PC-3 (cell line): ENCODE measurements around the gene LRP1B. TPM values are rescaled to one million over a fixed set of nuclear protein-coding genes. Genes with fewer than 3 reads are reported as not detected.
A peak's percentile ranks its signal among the peaks of the same experiment; 100 is the strongest.

Experiments
- ATAC-seq: fragments of 200-7000 bp; cut with Tn5 transposase; 2 replicates; pipeline ENCODE4 v1.9.1; 2020; ENCODE audit warnings: mild to moderate bottlenecking, moderate library complexity
- BruUV-seq: library from RNA; stranded (reverse); fragments of 400-500 nt; replicated peaks from 2 replicates; lab custom pipeline; 2021; lab: Mats Ljungman, UMichigan
- CTCF ChIA-PET: fragments of 300-600 bp; sonication (Branson Sonifier 250); formaldehyde crosslinking; loops from one replicate; lab custom pipeline; 2022; ENCODE audit warnings: antibody characterized with exemption; lab: Charles Lee
- POLR2A ChIA-PET: fragments of 300-600 bp; sonication (Branson Sonifier 250); formaldehyde crosslinking; loops from one replicate; lab custom pipeline; 2022; ENCODE audit warnings: antibody characterized with exemption; ENCODE audit not compliant: unreplicated experiment; lab: Charles Lee
- DNase-seq: peaks from one replicate; pipeline ENCODE4 v3.0.0-alpha.2; 2015
- H2AFZ ChIP-seq: fragments of 300-600 bp; sonication (generic); 2 replicates; pipeline ENCODE4 v1.6.0; 2016; ENCODE audit warnings: antibody characterized with exemption, low read length
- H3F3A ChIP-seq: fragments of 300-600 bp; sonication (generic); one replicate; pipeline ENCODE4 v1.6.0; 2017; ENCODE audit warnings: antibody characterized with exemption, low read length, control low read depth, mild to moderate bottlenecking; ENCODE audit not compliant: unreplicated experiment
- H3K27ac ChIP-seq: fragments of 300-600 bp; sonication (generic); 2 replicates; pipeline ENCODE4 v1.5.1; 2016; ENCODE audit warnings: mild to moderate bottlenecking, low read length
- H3K27me3 ChIP-seq: fragments of 300-600 bp; sonication (generic); 2 replicates; pipeline ENCODE4 v1.6.1; 2016; ENCODE audit warnings: low read length, mixed read lengths
- H3K36me3 ChIP-seq: fragments of 300-600 bp; sonication (generic); 2 replicates; pipeline ENCODE4 v1.6.1; 2016; ENCODE audit warnings: low read depth, mixed run types, low read length, mixed read lengths
- H3K4me1 ChIP-seq: fragments of 300-600 bp; sonication (generic); 2 replicates; pipeline ENCODE4 v1.5.1; 2016; ENCODE audit warnings: low read length; ENCODE audit not compliant: insufficient read depth
- H3K4me2 ChIP-seq: fragments of 300-600 bp; sonication (generic); 2 replicates; pipeline ENCODE4 v1.6.0; 2016; ENCODE audit warnings: low read length
- H3K4me3 ChIP-seq: fragments of 300-600 bp; sonication (generic); 2 replicates; pipeline ENCODE4 v1.5.1; 2016; ENCODE audit warnings: mild to moderate bottlenecking, low read length, mixed read lengths
- H3K79me2 ChIP-seq: fragments of 300-600 bp; sonication (generic); 2 replicates; pipeline ENCODE4 v1.6.1; 2017; ENCODE audit warnings: low read length, mixed read lengths
- H3K9ac ChIP-seq: fragments of 300-600 bp; sonication (generic); 2 replicates; pipeline ENCODE4 v1.6.0; 2016; ENCODE audit warnings: mild to moderate bottlenecking, low read length
- H3K9me2 ChIP-seq: fragments of 300-600 bp; sonication (generic); replicated peaks from 2 replicates; pipeline ENCODE4 v1.6.1; 2016; ENCODE audit warnings: mixed run types, low read length, mixed read lengths
- H3K9me3 ChIP-seq: fragments of 300-600 bp; sonication (generic); 2 replicates; pipeline ENCODE4 v1.6.1; 2016; ENCODE audit warnings: low read length, mixed read lengths
- H4K20me1 ChIP-seq: fragments of 300-600 bp; sonication (generic); 2 replicates; pipeline ENCODE4 v1.6.1; 2016; ENCODE audit warnings: low read length, mixed read lengths
- CTCF ChIP-seq: fragments of 300-600 bp; sonication (generic); conservative IDR thresholded peaks from 2 replicates; pipeline ENCODE4 v1.5.1; 2017; ENCODE audit warnings: antibody characterized with exemption, low read depth, mild to moderate bottlenecking, low read length
- EZH2 ChIP-seq: fragments of 300-600 bp; sonication (generic); IDR thresholded peaks from one replicate; pipeline ENCODE4 v1.6.1; 2017; ENCODE audit warnings: antibody characterized with exemption, mild to moderate bottlenecking, low read length; ENCODE audit not compliant: unreplicated experiment
- EZH2phosphoT487 ChIP-seq: fragments of 300-600 bp; sonication (generic); IDR thresholded peaks from 2 replicates; pipeline ENCODE4 v1.6.1; 2018; ENCODE audit warnings: mild to moderate bottlenecking, antibody characterized with exemption, low read length, borderline replicate concordance
- intact Hi-C: fragments of 100-400 bp; cut with micrococcal nuclease; formaldehyde crosslinking; loops from 2 replicates; pipeline ENCODE4 v1.9.0; 2023
- total RNA-seq: library from RNA; depleted of rRNA; stranded (reverse); fragments of >200 nt; gene quantifications from 2 replicates; pipeline ENCODE4 v1.2.3, GENCODE V29; 2014

Gene LRP1B
- total RNA-seq, 1 experiment from 2014 or later = 0.04 TPM

- Histone ChIP-seq H3K79me2 (no peaks in the 10 kb centered on the region), H3K4me3 (no peak overlapping the region), H3F3A (no peaks in the 10 kb centered on the region), H4K20me1 (no peaks in the 10 kb centered on the region), H3K9me2 (no peaks in the 10 kb centered on the region), H3K27me3 (no peaks in the 10 kb centered on the region), H3K27ac (no peak overlapping the region), H2AFZ (no peak overlapping the region), H3K9me3 (no peaks in the 10 kb centered on the region), H3K36me3 (no peaks in the 10 kb centered on the region), H3K4me2 (no peak overlapping the region), H3K9ac (no peak overlapping the region), H3K4me1 (no peaks in the 10 kb centered on the region)
- ATAC-seq (no peak), DNase-seq (no peak)
- CTCF ChIA-PET = no interaction called here
- POLR2A ChIA-PET = no interaction called here
- BruUV-seq = no TSS peak
- intact Hi-C loops = no loop called here
- TF ChIP-seq EZH2phosphoT487 (no peak), EZH2 (no peak), CTCF (no peak)
These were observed 1188.5 kb downstream of the LRP1B start for GRCh38 chr2:140942284-140942683.

DNA sequence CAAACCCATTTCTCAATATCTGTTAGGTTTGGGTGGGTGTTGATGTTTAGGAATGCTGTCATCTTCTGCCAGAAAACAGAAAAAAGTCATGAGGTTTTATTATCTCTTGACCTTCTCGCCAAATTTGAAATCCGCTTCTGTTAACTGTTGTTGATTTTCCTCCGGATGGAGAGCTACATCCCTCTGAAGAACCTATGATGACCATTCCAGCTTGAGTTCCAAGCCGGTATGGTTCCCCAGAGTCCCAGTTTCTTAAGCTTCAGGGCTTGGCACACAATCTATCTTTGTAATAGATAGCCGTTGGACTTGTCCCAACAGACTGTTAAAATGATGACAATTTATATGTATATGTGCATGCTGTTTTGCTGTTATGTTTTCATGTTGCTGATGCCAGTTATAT, 1201.0 kb downstream of the LRP1B start:
- ATAC-seq = no peak
- Histone ChIP-seq H3K27ac (no peak overlapping the region), H3K9me3 (no peaks in the 10 kb centered on the region), H3K9me2 (no peaks in the 10 kb centered on the region), H3F3A (no peaks in the 10 kb centered on the region), H3K79me2 (no peaks in the 10 kb centered on the region), H3K9ac (no peak overlapping the region), H3K4me2 (no peak overlapping the region), H3K4me1 (no peaks in the 10 kb centered on the region), H3K27me3 (no peaks in the 10 kb centered on the region), H4K20me1 (no peaks in the 10 kb centered on the region), H2AFZ (no peak overlapping the region), H3K36me3 (no peaks in the 10 kb centered on the region), H3K4me3 (no peak overlapping the region)
- intact Hi-C loops = no loop called here
- POLR2A ChIA-PET = no interaction called here
- TF ChIP-seq EZH2 (no peak), EZH2phosphoT487 (no peak), CTCF (no peak)
- no TSS peak for BruUV-seq
- peak; percentile 23 for DNase-seq
- CTCF ChIA-PET = no interaction called here

DNA sequence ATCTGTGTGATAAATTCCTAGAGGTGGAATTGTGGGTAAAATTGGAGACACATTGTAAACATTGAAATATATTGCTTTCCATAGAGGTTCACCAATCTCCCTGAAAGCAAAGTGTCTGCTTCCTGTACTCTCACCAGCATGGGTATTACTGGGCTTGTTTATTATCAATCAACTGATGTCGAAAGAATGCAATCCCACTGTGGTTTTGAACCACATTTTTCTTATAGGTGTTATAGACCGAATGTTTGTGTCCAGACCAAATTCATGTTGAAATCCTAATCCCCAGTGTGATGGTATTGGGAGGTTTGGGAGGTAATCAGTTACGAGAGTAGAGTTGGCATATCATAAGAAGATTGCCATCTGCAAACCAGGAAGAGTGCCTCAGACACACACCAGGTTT, 1212.4 kb downstream of the LRP1B start:
- H3K27ac ChIP-seq = no peak overlapping the region
- H3K4me2 ChIP-seq = no peak overlapping the region
- no peaks in the 10 kb centered on the region for H3K27me3 ChIP-seq
- H3K4me3 ChIP-seq = no peak overlapping the region
- no peaks in the 10 kb centered on the region for H3K4me1 ChIP-seq
- H4K20me1 ChIP-seq = no peaks in the 10 kb centered on the region
- TF ChIP-seq CTCF (no peak), EZH2 (no peak), EZH2phosphoT487 (no peak)
- ChIA-PET POLR2A (no interaction called here), CTCF (no interaction called here)
- ATAC-seq (no peak), DNase-seq (no peak)
- no peaks in the 10 kb centered on the region for H3K9me3 ChIP-seq
- no TSS peak for BruUV-seq
- no peaks in the 10 kb centered on the region for H3K79me2 ChIP-seq
- no peaks in the 10 kb centered on the region for H3K36me3 ChIP-seq
- H3K9ac ChIP-seq = no peak overlapping the region
- H3F3A ChIP-seq = no peaks in the 10 kb centered on the region
- H2AFZ ChIP-seq = no peak overlapping the region
- H3K9me2 ChIP-seq = no peaks in the 10 kb centered on the region
- intact Hi-C loops = no loop called here
